ENCODE results near the gene NME4. TPM values are rescaled to one million over a fixed set of nuclear protein-coding genes. Genes with fewer than 3 reads are reported as not detected.
"Not testable (repeated sequence)": the region's sequence is repeated elsewhere in the genome, so short reads cannot be mapped to it uniquely, and the experiment has no call there.

The NME4 gene
- 52.0 TPM for total RNA-seq (ENCODE audit: insufficient read depth, low replicate concordance)

DNA sequence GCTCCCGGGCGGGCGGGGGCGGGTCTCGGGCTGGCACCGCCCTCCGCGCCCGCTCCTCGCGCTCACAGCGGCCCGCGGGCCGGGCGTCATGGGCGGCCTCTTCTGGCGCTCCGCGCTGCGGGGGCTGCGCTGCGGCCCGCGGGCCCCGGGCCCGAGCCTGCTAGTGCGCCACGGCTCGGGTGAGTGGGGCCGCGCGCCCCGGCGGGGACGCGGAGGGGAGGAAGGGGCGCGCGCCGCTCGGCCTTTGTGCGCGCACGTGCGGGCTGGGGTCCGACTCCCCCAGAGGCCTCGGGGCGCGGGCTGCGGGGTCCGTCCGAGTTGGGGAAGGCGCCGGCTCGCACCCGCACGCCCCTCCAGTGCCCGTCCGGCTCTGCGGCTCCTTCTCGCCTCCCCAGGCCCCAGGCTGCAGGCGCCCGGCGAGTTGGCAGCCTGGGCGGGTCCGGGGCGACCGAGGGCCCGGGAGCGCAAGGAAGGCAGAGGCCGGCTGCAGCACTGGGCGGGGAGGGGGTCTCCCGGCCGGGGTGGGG, at the start of gene NME4:
Gene NME4 (plus strand): TSS at position 65 of the 527 bp plus-strand sequence. CDS start 24 bp downstream, at position 89.
- peak; percentile 35 for DNase-seq (ENCODE audit: low spot score)

DNA sequence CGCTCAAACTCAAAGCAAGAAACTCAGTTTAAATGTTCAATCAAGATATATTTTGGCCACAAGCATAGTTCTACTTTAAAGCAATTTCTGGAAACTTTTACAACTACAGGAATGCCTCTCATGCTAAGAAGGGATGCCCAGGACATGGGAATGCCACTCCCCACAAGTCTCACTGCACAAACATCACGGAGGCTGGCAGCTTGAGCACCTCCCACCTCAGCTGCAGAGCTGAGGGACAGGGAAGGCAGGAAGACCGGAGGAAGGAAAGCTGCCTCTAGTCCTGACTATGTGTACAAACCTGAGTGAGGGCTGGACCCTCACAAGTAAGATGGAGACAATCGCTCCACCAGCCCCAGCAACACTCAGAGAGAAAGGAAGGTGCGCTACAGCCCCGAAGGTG, 49.8 kb upstream of the NME4 start:
- no peak for DNase-seq (ENCODE audit: low spot score)

DNA sequence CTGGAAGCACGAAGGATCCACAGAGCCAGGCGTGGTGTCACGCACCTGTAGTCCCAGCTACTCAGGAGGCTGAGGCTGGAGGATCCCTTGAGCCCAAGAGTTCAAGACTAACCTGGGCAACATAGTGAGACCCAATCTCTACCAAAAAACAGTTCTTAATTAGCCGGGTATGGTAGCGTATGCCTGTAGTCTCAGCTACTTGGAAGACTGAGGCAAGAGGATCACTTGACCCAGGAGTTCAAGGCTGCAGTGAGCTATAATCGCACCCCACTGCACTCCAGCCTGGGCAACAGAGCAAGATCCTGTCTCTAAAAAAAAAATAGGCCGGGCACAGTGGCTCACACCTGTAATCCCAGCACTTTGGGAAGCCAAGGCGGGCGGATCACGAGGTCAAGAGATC, 48.5 kb upstream of the NME4 start:
- not testable (repeated sequence) for DNase-seq (ENCODE audit: low spot score)

DNA sequence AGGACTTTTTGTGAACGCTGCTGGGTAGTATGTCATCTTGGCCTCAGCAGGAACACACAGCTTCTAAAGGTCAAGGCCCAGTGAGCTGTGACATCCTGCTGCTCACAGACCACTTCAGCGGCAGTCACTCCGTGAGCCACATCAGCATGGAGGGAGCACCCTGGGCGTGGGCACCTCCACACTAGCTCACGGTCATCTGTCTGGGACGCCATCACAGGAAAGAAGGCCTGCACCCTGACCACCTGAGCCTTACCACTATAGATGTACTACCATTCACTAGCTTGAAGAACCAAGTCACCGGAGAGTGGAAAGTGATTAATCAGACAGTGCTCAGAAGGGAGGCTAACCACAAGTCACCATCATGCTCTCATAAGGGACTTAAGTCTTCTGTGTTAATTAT, 47.8 kb upstream of the NME4 start:
- DNase-seq (ENCODE audit: low spot score): no peak

DNA sequence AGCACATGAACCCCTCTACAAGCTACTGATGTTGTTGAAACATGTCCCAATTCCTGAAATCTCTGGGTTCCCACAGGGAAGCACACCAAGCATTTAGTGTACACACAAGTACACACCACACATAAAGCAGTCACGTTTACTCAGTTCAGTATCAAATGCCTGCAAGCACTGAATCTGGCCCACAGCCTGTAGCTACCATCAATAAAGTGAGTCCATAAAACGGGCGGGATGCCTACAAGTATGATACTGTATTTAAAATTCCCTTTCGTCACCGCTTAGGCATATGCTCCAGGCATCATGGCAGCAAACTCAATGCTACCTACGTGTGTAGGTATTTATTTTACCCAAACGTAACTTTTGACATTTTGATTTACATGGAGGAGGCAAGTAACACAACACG, 46.8 kb upstream of the NME4 start:
- DNase-seq (ENCODE audit: low spot score): no peak

DNA sequence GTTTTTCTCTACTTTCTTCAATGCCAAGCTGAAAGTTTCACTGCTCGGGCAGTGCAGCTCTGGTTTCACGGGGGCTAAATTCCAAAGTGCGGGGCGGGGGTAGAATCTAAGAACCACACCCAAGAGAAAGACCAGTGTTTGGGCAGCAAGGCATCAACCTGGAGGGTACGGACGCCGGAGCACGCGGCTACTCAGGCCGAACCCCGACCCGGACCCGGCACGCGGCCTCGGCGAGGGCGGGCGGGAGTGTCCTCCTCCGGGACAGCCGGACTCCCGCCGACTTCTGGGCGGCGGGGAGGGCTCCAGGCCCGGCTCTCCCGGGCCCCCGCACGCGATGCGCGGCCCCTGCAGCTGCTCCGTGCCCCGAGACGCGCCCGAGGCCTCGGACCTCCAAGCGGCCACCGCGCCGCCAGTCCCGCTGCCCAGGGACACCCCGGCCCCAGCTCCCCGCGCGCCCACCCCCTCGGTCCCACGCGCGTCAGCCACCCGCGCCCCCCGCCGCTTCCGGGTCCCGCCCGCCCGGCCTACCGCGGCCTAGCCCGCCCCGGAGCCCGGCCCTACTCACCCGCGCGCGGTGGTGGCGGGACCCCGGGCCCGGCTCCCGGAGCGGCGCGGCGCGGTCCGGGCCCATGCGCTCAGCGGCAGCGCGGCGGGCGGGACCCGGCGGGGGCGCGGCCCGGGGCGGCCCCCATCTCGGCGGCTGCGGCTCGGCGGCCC, 45.0 kb upstream of the NME4 start:
- DNase-seq (ENCODE audit: low spot score): no peak

DNA sequence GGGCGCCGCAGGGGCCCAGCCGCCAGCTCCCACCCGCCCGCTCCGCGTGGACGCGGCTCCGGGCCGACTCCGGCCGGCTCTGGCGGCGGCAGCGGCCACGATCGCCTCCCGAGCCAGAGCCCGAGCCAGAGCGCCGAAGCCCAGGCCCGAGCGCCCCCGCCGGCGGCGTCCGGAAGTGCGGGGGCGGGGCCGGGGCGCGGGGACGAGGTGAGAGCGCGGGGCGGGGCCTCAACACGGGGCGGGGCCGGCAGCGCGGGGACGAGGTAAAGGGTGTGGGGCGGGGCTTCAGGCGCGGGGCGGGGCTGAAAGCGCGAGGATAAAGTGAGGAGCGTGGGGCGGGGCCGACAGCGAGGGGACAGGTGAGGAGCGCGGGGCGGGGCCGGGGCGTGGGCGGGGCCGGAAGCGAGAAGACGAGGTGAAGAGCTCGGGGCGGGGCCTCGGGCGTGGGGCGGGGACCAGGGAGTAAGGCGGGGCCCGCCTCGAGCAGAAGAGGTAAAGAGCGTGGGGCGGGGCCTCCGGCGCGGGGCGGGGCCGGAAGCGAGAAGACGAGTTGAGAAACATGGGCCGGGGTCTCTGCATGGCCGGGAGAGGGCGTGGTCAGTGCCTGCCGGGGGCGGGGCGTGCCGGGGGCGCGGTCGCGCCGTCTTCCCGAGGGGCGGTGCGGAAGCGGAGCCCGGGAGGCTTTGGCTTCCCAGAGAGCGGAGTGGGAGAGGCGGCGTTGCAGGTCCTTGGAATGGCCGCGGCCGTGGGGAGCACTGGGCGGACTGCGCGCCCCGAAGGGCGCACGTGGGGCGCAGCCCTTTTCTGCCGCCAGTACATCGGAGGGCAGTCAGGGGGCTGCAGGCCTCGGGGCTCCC, 44.2 kb upstream of the NME4 start, which contains the start of gene AXIN1:
Gene AXIN1 (minus strand): TSS at position 177 of the 857 bp plus-strand sequence. CDS start 5,698 bp downstream, outside the sequence.
- DNase-seq (ENCODE audit: low spot score): peak; percentile 97

DNA sequence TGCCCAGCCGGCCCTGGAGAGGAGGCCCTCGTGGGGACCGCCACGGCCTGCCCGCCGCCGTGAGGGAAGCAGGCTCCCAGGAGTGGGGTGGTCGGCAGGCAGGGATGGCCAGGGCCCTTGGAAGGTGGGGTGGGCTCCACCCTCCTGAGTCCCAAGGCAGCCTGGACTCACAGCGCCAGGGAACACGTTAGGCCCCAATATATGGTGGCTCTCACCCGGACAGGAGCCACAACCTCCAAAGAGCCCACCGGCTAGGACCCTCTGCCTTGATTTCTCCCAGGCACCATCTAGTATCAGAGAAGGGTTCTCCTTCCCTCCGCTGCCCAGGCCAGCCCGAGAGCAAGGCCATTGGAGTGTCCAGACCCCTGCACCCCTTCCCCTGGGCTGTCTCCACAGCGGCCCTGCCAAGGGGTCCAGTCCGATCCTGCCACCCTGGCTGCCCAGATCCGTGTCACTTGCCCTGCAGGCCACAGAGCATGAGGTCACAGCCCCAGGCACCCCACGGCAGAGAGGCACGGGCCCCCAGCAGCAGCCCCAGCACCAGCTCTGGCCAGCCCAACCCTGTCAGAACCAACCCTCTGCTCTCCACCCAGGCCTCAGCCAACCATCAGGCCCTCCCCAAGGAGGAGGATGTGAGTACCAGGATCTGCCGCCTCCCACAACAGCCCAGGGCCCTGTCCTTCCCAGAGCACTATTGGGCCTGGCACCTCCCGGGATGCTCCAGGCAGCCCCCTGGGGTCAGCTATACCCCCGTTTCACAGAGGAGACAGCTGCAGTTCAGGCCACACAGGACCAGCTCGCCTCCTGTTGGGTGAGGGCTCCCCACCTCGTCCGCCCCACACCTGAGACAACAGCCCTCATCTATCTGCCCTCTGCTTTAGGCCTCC, 43.4 kb upstream of the NME4 start:
- peak; percentile 23 for DNase-seq (ENCODE audit: low spot score)

DNA sequence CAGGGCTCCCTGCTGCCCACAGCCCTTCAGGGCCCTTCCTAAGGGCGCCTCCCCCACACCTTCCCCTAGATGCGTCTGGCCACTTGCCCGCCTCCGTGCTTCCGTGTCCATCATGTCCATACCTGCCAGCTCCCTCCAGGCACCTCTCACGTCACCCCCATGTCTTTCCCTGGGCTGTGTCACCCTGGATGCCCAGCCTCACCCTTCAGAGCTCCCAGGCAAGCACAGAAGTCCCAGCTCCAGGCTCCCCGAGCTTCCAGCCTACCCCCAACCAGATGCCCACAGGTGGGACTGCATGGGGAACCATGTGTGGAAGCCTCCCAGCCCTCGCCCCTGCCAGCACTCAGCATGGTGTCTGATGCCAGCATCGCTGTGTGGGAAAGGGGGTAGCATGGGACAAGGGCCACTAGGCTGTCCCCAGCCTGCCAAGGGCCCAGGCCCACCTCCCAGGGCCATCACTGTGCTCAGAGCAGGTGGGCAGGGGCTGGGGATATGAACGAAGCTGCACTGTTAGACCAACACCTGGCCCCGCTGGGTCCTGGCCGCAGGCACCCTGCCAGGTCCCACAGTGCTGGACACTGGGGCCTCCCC, 42.6 kb upstream of the NME4 start:
- DNase-seq (ENCODE audit: low spot score): no peak

DNA sequence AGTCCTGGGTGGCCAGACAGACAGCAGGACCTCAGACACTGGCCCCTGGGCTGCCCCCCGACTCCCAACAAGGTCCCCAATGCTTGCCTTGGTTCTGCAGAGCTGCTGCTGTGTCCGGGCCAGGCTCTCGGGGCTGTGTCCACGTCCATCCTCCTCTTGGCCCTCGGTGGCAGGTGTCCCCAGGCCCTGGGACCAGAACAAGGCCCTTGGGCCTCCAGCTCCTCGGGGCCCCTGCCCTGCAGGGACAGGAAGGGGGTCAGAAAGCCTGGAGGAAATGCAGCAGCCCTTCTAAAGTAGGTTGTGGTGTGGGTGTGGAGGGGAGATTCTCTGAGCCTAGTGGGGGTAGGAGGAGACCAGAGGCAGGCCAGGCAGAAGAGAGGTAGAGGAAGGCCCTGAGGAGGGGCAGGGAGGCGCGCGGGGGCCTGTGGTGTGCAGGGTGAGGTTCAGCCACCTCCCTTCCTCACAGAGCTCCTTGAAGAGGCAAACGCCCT, 42.0 kb upstream of the NME4 start:
- no peak for DNase-seq (ENCODE audit: low spot score)

DNA sequence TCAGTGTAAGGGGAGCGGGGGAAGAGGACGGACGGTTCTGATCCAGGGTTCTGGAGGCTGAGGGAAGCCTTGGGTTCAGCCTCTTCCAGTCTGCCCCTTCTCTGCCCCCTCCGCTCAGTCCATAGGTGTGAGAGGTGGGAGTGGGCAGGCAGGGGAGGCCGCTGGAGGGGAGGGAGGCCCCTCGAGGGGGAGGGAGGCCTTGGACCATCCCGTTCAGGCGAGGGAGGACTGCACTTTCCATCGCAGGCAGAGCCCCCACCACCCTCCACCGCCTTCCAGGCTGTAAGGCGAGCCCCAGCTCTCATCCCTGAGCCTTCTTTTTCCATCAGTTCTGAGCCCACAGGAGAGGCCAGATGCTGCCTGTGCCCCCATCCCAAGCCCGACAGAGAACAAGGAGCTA, 40.3 kb upstream of the NME4 start:
- DNase-seq (ENCODE audit: low spot score): no peak

DNA sequence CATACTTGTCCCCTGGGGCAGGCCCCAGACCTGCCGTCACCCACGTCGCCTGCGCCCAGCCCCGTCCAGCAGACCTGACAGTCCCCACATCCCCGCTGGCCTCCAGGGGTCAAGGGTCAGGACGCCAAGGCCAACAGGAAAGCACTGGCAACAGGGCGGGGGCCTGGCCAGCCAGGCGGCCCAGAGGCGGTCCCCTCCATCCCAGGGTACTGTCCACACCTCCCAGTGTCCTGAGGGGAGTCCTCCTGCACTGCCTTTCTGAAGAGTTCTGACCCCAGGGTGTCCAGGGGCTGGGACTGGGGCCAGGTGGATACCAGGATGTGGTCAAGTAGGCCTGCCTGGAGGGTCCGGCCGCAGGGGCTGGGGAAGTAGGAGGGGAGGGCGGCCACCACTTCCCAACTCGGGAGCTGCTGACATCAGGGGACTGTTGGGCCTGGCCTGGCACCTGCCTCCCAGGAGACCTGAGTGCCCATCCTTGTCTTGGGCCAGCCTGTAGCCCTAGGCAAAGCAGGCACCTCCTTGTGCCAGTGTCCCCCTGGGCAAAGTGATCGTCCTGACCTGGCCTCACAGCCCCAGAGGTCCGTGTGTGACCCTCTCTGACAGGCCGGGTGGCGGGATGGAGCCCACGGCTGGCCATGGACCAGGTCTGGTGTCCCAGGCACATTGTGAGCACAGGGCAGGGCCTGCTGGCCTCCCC, 37.8 kb upstream of the NME4 start:
- no peak for DNase-seq (ENCODE audit: low spot score)

DNA sequence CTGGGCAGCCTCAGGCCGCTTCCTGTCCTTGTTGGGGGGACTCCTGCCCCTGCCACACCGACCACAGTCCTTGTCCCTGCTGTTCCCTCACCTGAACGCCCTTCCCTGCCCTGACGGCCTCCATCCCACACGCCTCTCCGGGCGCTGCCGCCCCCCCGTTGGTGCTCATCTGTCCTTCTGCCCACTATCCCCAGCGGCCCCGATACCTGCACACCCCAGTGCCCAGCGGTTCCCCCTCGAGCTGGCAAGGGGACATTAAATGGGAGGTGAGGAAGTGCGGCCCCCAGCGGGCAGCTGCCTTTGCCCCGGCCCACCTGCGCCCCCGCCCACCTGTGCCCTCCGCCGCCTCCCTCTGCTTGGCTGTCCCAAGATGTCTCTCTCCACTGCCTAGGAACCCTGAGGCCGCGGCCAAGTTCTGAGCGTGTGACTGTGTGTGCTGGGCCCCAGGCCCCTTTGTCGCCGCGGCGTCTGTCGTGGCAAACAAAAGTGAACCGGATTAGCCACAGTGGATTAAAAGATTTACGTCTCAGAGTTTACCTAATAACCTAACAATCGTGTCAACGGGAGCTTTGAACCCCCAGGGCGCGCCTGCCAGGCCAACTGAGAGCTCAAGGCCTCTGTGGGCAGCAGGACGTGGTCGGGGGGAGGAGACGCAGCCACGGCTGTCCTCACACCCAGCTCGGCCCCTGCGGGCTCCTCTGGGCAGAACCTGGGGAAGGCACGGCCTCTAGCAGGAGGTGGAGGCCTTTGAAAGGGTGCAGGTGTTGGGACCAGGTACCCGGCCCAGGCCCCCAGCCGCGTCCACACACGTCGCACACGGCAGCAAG, 36.9 kb upstream of the NME4 start:
- DNase-seq (ENCODE audit: low spot score): no peak

DNA sequence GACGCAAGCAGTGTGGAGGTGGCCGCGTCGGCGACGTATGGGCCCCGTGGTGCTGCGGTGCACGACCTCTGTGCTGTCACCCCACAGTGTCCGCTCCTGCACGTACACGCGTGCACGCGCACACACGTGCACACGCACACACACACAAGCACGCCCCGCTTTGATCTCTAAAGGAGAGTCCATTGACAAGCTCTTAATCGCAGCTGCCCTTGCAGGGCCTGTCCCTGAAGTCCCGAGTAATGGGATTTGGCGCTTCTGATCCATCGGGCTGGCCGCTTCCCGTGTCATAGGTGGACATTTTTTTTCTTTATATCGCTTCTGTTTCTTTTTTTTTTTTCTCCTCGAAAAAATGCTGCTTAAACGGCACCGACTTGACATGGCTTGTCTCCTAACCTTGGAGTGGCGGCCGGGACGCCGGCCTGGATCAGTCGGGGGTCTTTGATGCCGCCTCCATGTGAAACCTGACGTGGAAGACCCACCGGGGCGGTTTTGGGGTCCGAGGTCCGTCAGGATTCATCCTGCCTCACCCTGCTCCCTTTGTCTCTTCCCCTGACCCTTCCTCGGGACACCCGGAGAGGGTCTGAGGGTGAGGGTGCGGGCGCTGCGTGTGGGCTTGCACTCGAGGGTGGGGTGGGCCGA, 36.2 kb upstream of the NME4 start:
- no peak for DNase-seq (ENCODE audit: low spot score)

DNA sequence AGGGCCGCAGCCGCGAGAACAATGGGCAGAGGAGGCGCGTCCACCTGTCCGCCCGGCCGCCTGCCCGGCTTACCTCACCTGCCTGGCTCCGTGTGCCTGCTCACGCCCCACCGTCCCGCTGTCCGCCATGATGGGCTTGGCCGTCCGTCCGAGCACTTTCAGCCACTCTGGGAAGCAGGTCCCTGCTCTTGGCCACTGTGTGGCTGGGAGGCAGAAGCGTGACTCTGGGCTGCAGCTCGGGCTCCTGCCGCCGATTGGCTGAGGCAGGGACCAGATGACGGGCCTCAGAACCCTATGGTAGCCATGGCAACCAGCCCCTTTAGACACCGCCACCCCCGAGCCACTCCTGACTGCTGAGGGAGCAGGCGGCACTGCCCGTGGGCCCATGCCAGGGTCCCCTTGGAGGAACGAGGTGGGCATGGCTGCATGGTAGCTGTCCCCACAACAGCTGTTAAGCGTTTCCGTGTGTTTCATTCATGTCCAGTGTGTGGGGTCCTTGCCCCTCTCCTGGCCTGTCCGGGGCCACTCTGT, 35.6 kb upstream of the NME4 start:
- no peak for DNase-seq (ENCODE audit: low spot score)

DNA sequence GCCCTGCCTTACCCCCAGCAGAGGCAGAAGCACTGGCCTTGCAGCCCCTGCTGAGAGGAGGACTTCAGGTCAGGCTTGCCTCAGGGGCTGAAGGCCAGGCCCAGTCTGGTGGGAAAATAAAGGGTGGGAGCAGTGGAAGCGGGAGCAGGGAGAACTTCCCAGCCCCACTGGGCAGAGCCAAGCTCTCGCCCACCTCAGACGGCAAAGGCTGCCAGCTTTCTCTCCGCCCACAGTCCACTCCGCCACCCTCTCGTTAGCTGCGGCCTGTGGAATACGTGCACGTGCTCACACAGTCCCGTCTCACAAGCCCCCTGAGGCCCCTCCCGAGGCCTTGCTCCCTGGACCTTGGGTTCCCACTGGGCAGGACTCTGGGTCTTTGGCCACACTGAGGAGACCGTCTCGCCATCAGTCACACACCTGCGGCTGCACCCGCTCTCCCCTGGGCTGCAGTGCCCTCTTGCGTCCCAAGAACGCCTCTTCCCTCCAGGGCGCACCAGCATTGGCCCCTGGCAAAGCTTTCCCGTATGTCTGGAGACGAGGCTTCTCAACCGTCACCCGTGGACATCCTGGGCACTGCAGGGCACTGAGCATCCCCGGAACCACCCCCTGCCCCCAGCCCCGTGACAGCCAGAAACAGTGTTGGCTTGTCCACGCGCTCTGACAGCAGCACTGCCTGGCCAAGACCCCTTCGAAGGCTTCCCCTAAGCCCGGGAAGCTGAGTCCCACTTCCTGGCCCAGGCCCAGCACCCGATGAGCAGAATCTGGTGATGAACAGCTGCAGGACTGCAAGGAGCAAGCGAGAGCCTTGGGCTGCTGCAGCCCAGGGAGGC, 34.9 kb upstream of the NME4 start:
- peak; percentile 58 for DNase-seq (ENCODE audit: low spot score)

DNA sequence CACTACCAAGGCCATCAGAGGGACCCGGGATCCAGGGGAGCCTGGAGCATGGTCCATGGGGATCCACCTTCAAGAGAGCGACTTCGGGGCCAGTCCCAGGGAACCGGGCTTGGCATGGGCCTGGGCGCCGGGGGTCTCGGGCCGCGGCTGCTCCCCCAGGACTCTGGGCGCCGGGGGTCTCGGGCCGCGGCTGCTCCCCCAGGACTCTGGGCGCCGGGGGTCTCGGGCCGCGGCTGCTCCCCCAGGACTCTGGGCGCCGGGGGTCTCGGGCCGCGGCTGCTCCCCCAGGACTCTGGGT, 34.3 kb upstream of the NME4 start:
- DNase-seq (ENCODE audit: low spot score): not testable (repeated sequence)
